K562 (cell line): Measurements from ENCODE around the gene EIPR1. TPM values are rescaled to one million over a fixed set of nuclear protein-coding genes. Genes with fewer than 3 reads are reported as not detected.

Source experiments
- ARHGAP35 ChIP-seq: fragments of 450-650 bp; IDR thresholded peaks from 2 replicates; pipeline ENCODE4 v1.6.1; 2018; ENCODE audit not compliant: partially characterized antibody
- CBX2 ChIP-seq: fragments of 200-600 bp; sonication (generic); IDR thresholded peaks from one replicate; pipeline ENCODE4 v1.6.1; 2012; ENCODE audit warnings: mild to moderate bottlenecking, low read length, inconsistent platforms; ENCODE audit not compliant: insufficient read depth, poor library complexity, severe bottlenecking
- CHAMP1 ChIP-seq: fragments of 450-650 bp; IDR thresholded peaks from 2 replicates; pipeline ENCODE4 v1.6.1; 2016; ENCODE audit warnings: mild to moderate bottlenecking
- CTCF ChIP-seq, 3 experiments: IDR thresholded peaks in 2 of 3; conservative IDR thresholded peaks in 1 of 3; 2 replicates each; pipeline ENCODE4 v1.5.1; 2011 to 2012; ENCODE audit warnings: low read length in 3 of 3, mild to moderate bottlenecking in 3 of 3, control low read depth in 2 of 3, improper control_type of control experiment in 1 of 3, inconsistent platforms in 1 of 3, low read depth in 1 of 3, mixed read lengths in 1 of 3, moderate library complexity in 1 of 3; ENCODE audit not compliant: insufficient read depth in 2 of 3
- NR4A1 ChIP-seq, 2 experiments: fragments of 250-450 bp in 1 of 2; fragments of 450-650 bp in 1 of 2; sonication (Bioruptor Pico) in 1 of 2; IDR thresholded peaks; 2 replicates each; pipeline versions ENCODE4 v1.4.0 to v1.6.1; 2016 to 2020; ENCODE audit warnings: mild to moderate bottlenecking in 2 of 2, missing compliant biosample characterization in 1 of 2, missing genetic modification characterization in 1 of 2, moderate library complexity in 1 of 2
- PHF8 ChIP-seq: fragments of 200-600 bp; sonication (generic); IDR thresholded peaks from 2 replicates; pipeline ENCODE4 v1.6.1; 2012; ENCODE audit warnings: mixed run types, mild to moderate bottlenecking, inconsistent platforms, low read length, moderate library complexity, borderline replicate concordance
- TCFL5 ChIP-seq: fragments of 250-450 bp; sonication (Bioruptor Pico); conservative IDR thresholded peaks from 2 replicates; pipeline ENCODE4 v1.6.1; 2021; ENCODE audit warnings: mild to moderate bottlenecking, moderate library complexity, matching md5 sums
- TOE1 ChIP-seq, 2 experiments: fragments of 450-650 bp in 1 of 2; sonication (generic) in 1 of 2; formaldehyde crosslinking in 1 of 2; IDR thresholded peaks; 2 replicates each; pipeline versions ENCODE4 v1.7.1 to v1.8.0; 2016 to 2022; ENCODE audit warnings: borderline replicate concordance in 2 of 2, mild to moderate bottlenecking in 2 of 2, antibody characterized with exemption in 1 of 2, inconsistent platforms in 1 of 2, low read depth in 1 of 2, missing genetic modification reagents in 1 of 2, moderate library complexity in 1 of 2
- ZBED1 ChIP-seq: IDR thresholded peaks from 2 replicates; pipeline ENCODE4 v1.6.1; 2014
- ZNF57 ChIP-seq: fragments of 450-650 bp; formaldehyde crosslinking; IDR thresholded peaks from 2 replicates; pipeline ENCODE4 v1.4.0; 2020; ENCODE audit warnings: mild to moderate bottlenecking, moderate library complexity
- polyA plus RNA-seq, 8 experiments: library from polyadenylated mRNA; depleted of rRNA in 4 of 8; stranded (reverse) in 5 of 8; unstranded in 3 of 8; fragments of >200 nt; fragmentation: Nextera tagmentation in 2 of 8; fragmentation: Illumina TruSeq in 1 of 8; extraction: Ambion mirVana in 2 of 8; extraction: Trizol in 1 of 8; gene quantifications; 2 replicates each; pipeline versions ENCODE4 v1.2.1 to v1.2.3, GENCODE V29; 2011 to 2014; ENCODE audit warnings: inconsistent platforms in 1 of 8, missing spikeins in 1 of 8
- total RNA-seq, 7 experiments: library from RNA; depleted of rRNA in 6 of 7; stranded (reverse); fragments of >200 nt in 6 of 7; fragmentation: Illumina TruSeq in 2 of 7; extraction: Trizol in 2 of 7; gene quantifications; 2 replicates each; pipeline versions ENCODE4 v1.2.1 to v1.2.3, GENCODE V29; 2011 to 2021; ENCODE audit warnings: low replicate concordance in 1 of 7
- TF ChIP-seq, protein P1 (sequence below), 2 experiments: fragments of 200-800 bp in 1 of 2; sonication (Bioruptor generic) in 1 of 2; sonication (generic) in 1 of 2; formaldehyde crosslinking in 1 of 2; IDR thresholded peaks in 1 of 2; conservative IDR thresholded peaks in 1 of 2; 2 replicates each; pipeline versions ENCODE4 v1.5.0 to v1.6.1; 2016 to 2020; ENCODE audit warnings: missing compliant biosample characterization in 1 of 2, missing genetic modification characterization in 1 of 2, missing genetic modification reagents in 1 of 2
- TF ChIP-seq, protein P2 (sequence below): IDR thresholded peaks from 2 replicates; pipeline ENCODE4 v1.6.1; 2012; ENCODE audit warnings: low read depth, low read length, improper control_type of control experiment, borderline replicate concordance
- TF ChIP-seq, protein P3 (sequence below): fragments of 250-450 bp; sonication (Bioruptor Pico); IDR thresholded peaks from 2 replicates; pipeline ENCODE4 v1.8.0; 2022; ENCODE audit warnings: inconsistent platforms, mild to moderate bottlenecking, moderate library complexity, borderline replicate concordance

The EIPR1 gene
- total and polyA plus RNA-seq, 9 of the 15 experiments (the other 6 are each of a cell fraction or from before 2014, with no cell fraction given) = 19.9 to 54.4 (median 35.9) TPM

- TF ChIP-seq, protein P1, sequence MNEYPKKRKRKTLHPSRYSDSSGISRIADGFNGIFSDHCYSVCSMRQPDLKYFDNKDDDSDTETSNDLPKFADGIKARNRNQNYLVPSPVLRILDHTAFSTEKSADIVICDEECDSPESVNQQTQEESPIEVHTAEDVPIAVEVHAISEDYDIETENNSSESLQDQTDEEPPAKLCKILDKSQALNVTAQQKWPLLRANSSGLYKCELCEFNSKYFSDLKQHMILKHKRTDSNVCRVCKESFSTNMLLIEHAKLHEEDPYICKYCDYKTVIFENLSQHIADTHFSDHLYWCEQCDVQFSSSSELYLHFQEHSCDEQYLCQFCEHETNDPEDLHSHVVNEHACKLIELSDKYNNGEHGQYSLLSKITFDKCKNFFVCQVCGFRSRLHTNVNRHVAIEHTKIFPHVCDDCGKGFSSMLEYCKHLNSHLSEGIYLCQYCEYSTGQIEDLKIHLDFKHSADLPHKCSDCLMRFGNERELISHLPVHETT (CRISPR knock-in tag; conservative IDR thresholded peaks at IDR 0.05 in 1 of 2, IDR thresholded peaks at IDR 0.05 in 1 of 2) = no peak
- no peak for TF ChIP-seq CHAMP1
- TF ChIP-seq CBX2 = no peak
- TF ChIP-seq ZNF57 (CRISPR knock-in tag) = no peak
- no peak for TF ChIP-seq PHF8
- TF ChIP-seq ZBED1 = no peak
- peak; percentile 88 to 93 (median 91) for TF ChIP-seq CTCF (IDR thresholded peaks at IDR 0.05 in 2 of 3, conservative IDR thresholded peaks at IDR 0.05 in 1 of 3; ENCODE audit: insufficient read depth in 2 of 3, low read depth in 1 of 3, low read length in 3 of 3)
- no peak for TF ChIP-seq NR4A1 (CRISPR knock-in tag; IDR thresholded peaks at IDR 0.05)
- no peak for TF ChIP-seq NR4A1 (tag; IDR thresholded peaks at IDR 0.05)
- TF ChIP-seq TCFL5 (CRISPR knock-in tag) = no peak
- no peak for TF ChIP-seq ARHGAP35
- TF ChIP-seq, protein P2, sequence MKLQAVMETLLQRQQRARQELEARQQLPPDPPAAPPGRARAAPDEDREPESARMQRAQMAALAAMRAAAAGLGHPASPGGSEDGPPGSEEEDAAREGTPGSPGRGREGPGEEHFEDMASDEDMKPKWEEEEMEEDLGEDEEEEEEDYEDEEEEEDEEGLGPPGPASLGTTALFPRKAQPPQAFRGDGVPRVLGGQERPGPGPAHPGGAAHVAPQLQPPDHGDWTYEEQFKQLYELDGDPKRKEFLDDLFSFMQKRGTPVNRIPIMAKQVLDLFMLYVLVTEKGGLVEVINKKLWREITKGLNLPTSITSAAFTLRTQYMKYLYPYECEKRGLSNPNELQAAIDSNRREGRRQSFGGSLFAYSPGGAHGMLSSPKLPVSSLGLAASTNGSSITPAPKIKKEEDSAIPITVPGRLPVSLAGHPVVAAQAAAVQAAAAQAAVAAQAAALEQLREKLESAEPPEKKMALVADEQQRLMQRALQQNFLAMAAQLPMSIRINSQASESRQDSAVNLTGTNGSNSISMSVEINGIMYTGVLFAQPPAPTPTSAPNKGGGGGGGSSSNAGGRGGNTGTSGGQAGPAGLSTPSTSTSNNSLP = no peak
- TF ChIP-seq TOE1 (IDR thresholded peaks at IDR 0.05; ENCODE audit: borderline replicate concordance) = peak; percentile 83
- no peak for TF ChIP-seq TOE1 (CRISPR knock-in tag; IDR thresholded peaks at IDR 0.05; ENCODE audit: borderline replicate concordance, low read depth)
- TF ChIP-seq, protein P3, sequence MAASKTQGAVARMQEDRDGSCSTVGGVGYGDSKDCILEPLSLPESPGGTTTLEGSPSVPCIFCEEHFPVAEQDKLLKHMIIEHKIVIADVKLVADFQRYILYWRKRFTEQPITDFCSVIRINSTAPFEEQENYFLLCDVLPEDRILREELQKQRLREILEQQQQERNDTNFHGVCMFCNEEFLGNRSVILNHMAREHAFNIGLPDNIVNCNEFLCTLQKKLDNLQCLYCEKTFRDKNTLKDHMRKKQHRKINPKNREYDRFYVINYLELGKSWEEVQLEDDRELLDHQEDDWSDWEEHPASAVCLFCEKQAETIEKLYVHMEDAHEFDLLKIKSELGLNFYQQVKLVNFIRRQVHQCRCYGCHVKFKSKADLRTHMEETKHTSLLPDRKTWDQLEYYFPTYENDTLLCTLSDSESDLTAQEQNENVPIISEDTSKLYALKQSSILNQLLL (CRISPR knock-in tag) = no peak
These were observed 73.8 kb downstream of the EIPR1 start (continued) for GRCh38 chr2:3303583-3304406.
